HAP-1 (cell line): Measurements from ENCODE around the gene ZNF222.
A peak's percentile ranks its signal among the peaks of the same experiment; 100 is the strongest.

Experiments used
- DNase-seq, 2 experiments: peaks; one replicate each; pipeline ENCODE4 v3.0.0-alpha.2; 2016 to 2020; ENCODE audit warnings: low spot score in 2 of 2
- H3K27me3 ChIP-seq: fragments of 250-450 bp; sonication (Bioruptor Pico); 2 replicates; pipeline ENCODE4 v1.5.1; 2020; ENCODE audit warnings: low read depth, mild to moderate bottlenecking, moderate library complexity
- H3K36me3 ChIP-seq: fragments of 250-450 bp; sonication (Bioruptor Pico); replicated peaks from 2 replicates; pipeline ENCODE4 v1.5.1; 2020; ENCODE audit warnings: mild to moderate bottlenecking
- H3K4me1 ChIP-seq: fragments of 250-450 bp; sonication (Bioruptor Pico); 2 replicates; pipeline ENCODE4 v1.5.1; 2020; ENCODE audit warnings: mild to moderate bottlenecking
- H3K4me3 ChIP-seq: fragments of 250-450 bp; sonication (Bioruptor Pico); 2 replicates; pipeline ENCODE4 v1.5.1; 2020; ENCODE audit warnings: mild to moderate bottlenecking, moderate library complexity
- H3K9me3 ChIP-seq: fragments of 250-450 bp; sonication (Bioruptor Pico); 2 replicates; pipeline ENCODE4 v1.5.1; 2020; ENCODE audit warnings: mild to moderate bottlenecking, moderate library complexity
- in situ Hi-C: fragments of 300-500 bp; cut with MboI; formaldehyde crosslinking; loops from 3 replicates; pipeline ENCODE4 v1.14.3; 2020; ENCODE audit warnings: low sequenced_read_pairs, inconsistent platforms, mixed read lengths

Gene ZNF222

DNA sequence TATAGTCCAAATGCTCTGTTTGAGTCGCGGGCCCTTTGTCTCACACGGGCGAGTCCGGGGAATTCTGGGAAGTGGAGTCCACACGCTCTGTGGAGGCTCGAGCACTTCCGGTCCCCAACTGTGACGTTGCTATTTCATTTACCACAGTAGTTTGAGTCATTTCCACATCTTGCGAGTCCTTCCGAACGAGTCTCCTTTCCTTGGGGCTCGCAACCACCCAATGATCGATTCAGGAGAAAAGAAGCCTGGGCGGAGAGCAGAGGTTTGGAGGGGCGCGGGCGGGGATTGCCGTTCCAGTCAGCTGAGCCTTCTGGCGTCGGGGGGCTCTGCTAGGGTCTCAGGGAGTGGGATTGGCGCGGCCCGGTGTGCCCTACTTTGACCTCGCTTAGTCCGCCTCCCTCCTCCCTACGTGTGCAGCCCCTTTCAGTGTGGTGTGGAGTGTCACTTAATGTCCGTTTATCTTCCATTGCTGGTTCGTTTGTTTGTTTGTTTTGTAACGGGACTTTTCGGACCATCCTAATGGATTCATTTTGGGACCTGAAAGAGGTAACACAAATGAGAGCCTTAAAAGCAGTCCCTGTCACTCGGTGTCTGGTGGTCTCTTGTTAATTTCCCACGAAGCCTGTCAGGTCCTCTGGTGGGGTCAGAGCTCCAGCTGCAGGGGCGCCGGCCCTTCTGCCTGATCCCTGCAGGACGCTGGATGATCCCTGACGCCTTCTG lies at the start of gene ZNF222:
ZNF222 (plus strand) TSS at position 163 of the 720 bp plus-strand sequence; CDS start at position 221, 58 bp downstream.
- DNase-seq = peak; percentile 57 to 86
- Histone ChIP-seq H3K4me1 (peaks cover 2% of the 10 kb centered on the region; the same call in 1 of the 2 replicates), H3K4me3 (peak within 1 kb of the TSS; percentile 65), H3K9me3 (no peaks in the 10 kb centered on the region; the same call in 1 of the 2 replicates), H3K36me3 (peaks cover 20% of the 10 kb centered on the region), H3K27me3 (no peaks in the 10 kb centered on the region)
- in situ Hi-C loops = no loop called here

DNA sequence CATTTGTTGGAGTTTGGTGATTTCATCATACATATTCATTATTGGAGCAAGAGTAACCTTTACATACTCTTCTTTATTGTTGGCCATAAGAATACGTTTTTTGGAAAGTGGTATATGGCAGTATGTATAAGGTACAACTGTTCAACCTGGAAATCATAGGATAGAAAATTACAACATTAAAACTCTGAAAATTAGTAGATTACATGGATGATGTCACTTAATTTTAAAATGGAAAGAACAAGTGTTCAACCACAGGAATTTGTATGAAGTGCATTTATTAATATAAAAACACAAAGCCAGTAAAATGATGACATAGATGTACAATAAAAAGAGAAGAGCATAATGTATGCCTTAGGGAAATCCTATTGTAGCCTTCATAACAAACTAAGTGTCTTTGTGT lies 48.4 kb upstream of the ZNF222 start:
- Histone ChIP-seq H3K36me3 (no peaks in the 10 kb centered on the region), H3K9me3 (peaks cover 8% of the 10 kb centered on the region; the same call in 1 of the 2 replicates), H3K4me3 (no peak overlapping the region), H3K27me3 (no peaks in the 10 kb centered on the region), H3K4me1 (no peaks in the 10 kb centered on the region)
- in situ Hi-C loops = no loop called here
- no peak for DNase-seq

DNA sequence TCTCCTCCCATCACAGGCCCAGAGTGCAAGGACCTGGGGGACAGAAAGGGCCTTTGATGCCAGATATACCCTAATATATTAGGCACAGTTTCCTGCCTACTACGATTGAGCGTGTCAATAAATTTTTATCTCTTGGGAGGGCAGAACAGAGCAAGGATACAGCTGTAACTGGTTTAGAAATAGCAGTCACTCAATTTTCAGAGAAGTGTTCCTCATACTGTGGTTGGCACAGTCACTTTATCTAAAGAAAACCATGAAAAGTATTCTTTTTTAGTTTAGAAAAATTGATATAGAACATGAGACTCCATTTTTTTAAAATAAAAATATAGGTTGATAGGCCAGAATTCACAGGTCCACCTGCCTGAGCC lies 41.7 kb upstream of the ZNF222 start:
- Histone ChIP-seq H3K4me3 (peak overlapping the region; percentile 39; the same call in 1 of the 2 replicates), H3K27me3 (no peaks in the 10 kb centered on the region), H3K4me1 (no peaks in the 10 kb centered on the region), H3K36me3 (no peaks in the 10 kb centered on the region), H3K9me3 (no peaks in the 10 kb centered on the region)
- no peak for DNase-seq
- in situ Hi-C loops = no loop called here

DNA sequence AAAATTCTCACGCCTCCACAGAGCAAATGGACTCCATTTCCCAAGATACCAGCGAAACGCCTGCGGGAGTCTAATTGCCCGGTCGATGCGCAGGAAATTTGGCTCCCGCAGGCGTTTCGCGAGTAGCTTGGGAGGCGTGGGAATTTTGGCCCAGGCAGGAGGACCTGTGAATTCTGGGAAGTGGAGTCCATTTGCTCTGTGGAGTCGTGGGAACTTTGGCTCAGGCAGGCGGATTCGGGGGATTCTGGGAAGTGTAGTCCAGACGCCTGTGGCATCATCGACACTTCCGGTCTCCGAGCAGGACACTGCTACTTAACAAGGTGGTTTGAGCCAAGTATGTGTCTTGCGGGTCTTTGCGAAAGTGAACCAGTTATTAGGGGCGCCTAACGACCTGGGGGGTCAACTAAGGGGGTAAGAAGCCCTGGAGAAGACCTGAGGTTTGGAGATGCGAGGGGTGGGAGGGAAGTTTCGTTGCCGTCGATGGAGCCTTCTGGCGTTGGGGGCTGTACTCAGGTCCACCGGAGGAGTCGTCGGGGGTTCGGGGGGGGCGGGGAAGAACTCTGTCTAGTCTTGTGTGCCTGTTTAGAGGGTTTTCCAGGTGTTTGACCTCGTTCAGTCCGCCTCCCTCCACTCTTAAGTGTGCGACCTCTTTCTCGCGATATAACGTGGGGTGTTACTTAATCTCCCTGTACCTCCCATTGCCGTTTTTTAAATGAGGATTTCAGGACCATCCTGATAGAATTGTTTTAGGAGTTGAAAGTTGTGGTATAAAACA lies 41.1 kb upstream of the ZNF222 start, which contains the start of gene ZNF155:
ZNF155 (plus strand) TSS at position 277 of the 775 bp plus-strand sequence. CDS start 4,356 bp downstream, outside the sequence.
- DNase-seq = peak; percentile 93 to 98
- no peaks in the 10 kb centered on the region for H3K4me1 ChIP-seq
- H3K36me3 ChIP-seq = no peaks in the 10 kb centered on the region
- no peaks in the 10 kb centered on the region for H3K27me3 ChIP-seq
- H3K4me3 ChIP-seq = peak within 1 kb of the TSS; percentile 39
- H3K9me3 ChIP-seq = no peaks in the 10 kb centered on the region
- in situ Hi-C loops = no loop called here

DNA sequence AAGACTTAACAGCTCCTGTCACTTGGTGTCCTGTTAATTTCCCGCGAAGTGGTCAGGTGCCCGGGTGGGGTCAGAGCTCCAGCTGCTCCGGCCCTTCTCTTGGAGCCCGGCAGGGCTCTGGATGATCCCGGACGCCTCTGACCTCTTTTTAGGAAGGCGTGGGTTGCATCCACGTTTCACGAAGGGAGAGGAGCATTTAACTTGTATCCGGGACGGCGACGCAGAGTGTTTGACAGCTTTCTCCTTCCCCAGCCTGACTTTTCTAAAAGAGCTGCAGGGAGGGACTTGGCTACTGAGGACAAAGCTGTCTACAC lies 40.5 kb upstream of the ZNF222 start:
- H3K9me3 ChIP-seq = no peaks in the 10 kb centered on the region
- peak overlapping the region; percentile 39 for H3K4me3 ChIP-seq

DNA sequence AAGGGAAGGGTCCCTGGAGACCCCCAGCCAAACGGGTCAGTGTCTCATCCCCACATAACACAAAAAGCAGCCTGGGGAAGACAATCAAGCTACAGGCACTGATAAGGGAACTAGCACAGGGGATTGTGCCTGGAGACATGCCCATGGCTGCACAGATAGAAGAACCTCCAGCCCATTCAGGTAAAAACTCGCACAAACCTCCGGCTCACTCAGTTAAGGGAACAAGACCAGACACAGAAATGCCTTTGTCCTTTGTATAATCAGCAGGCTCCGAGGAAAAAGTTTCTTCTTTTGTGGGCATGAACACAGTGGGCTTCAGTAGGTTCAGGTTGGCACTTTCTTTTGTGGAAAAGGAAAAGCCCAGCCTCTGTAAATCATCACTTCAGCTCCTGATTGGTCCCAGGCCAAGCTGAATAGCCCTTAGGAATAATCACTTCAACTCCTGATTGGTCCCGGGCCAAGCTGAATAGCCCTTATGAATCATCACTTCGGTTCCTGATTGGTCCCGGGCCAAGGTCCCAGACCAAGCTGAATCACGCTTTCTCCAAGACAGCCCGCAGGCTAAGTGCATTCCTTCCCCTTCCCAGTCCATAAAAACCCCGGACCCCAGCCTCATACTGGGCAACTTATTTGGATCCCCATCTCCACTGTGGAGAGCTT lies 27.4 kb upstream of the ZNF222 start:
- in situ Hi-C loops = no loop called here
- H3K9me3 ChIP-seq = 0 out of 2 replicates have a peak, but pooled peaks cover 2% of the 10 kb centered on the region
- H3K36me3 ChIP-seq = no peaks in the 10 kb centered on the region
- H3K4me3 ChIP-seq = no peak overlapping the region
- peaks cover 6% of the 10 kb centered on the region for H3K4me1 ChIP-seq
- H3K27me3 ChIP-seq = no peaks in the 10 kb centered on the region
- no peak for DNase-seq

More for the DNA sequence above, 40.5 kb upstream of the ZNF222 start:
- in situ Hi-C loops = no loop called here
- H3K4me1 ChIP-seq = no peaks in the 10 kb centered on the region
- no peaks in the 10 kb centered on the region for H3K36me3 ChIP-seq
- no peaks in the 10 kb centered on the region for H3K27me3 ChIP-seq
- DNase-seq = no peak

DNA sequence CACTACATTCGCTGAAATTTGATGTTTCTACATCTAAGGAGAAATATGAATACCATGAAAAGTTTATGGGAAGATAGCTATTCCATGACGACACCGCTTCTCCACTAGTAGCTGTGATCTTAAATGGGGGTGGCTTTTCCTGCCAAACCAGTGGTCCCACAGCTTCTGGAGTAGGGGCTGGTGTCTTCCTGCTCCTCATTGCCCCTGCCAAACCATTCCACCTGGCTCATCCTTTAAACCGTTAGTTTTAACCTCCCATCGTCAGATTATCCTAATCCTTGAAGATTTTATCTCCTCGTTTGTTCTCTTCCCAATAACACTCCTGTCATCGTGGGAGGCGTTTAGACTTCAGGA lies 23.0 kb upstream of the ZNF222 start:
- peak overlapping the region; percentile 75 for H3K4me3 ChIP-seq
- DNase-seq = no peak
- H3K36me3 ChIP-seq = no peaks in the 10 kb centered on the region; the same call in 1 of the 2 replicates
- peaks cover 9% of the 10 kb centered on the region for H3K4me1 ChIP-seq
- H3K27me3 ChIP-seq = no peaks in the 10 kb centered on the region
- 0 out of 2 replicates have a peak, but pooled peaks cover 2% of the 10 kb centered on the region for H3K9me3 ChIP-seq
- in situ Hi-C loops = no loop called here

DNA sequence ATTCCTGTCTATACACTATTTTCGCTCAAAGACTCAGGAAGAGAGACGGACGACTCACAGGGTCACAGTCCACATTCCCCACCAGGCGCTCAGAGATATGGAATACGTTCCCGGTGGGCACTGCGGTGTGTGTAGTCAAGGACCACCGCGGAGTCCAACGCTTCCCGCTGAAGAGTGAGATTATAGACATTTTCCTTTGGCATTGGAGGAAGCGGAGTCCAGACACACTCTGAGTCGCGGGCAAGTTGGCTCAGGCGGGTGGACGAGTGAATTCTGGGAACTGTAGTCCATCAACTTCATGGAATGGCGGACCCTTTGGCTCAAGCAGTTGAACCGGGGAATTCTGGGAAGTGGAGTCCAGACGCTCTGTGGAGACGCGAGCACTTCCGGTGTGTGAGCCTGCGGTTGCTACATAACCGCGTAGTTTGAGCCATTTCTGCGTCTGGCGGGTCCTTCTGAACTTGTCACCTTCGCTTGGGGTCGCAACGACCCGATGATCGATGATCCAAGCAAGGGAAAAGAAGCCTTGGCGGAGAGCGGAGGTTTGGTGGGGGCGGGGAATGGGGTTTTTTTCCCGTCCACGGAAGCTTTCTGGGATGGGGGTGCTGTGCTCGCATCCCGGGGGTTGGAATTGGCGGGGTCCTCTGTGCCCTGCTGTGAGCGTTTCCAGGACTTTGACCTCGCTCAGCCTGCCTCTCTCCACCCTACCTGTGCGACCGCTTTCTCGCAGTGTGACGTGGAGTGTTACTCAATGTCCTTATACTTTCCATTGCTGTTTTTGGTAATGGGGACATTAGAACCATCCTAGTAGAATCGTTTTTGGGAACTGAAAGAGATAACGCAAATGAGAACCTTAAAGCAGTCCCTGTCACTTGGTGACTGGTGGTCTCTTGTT lies 22.4 kb upstream of the ZNF222 start, which contains the start of gene ZNF230:
ZNF230 (plus strand) TSS at position 392 of the 895 bp plus-strand sequence. CDS start 4,122 bp downstream, outside the sequence.
- DNase-seq = peak; percentile 92 to 97
- peaks cover 9% of the 10 kb centered on the region for H3K4me1 ChIP-seq
- H3K27me3 ChIP-seq = no peaks in the 10 kb centered on the region
- H3K4me3 ChIP-seq = peak within 1 kb of the TSS; percentile 75
- in situ Hi-C loops = no loop called here
- H3K9me3 ChIP-seq = 0 out of 2 replicates have a peak, but pooled peaks cover 2% of the 10 kb centered on the region
- no peaks in the 10 kb centered on the region; the same call in 1 of the 2 replicates for H3K36me3 ChIP-seq

DNA sequence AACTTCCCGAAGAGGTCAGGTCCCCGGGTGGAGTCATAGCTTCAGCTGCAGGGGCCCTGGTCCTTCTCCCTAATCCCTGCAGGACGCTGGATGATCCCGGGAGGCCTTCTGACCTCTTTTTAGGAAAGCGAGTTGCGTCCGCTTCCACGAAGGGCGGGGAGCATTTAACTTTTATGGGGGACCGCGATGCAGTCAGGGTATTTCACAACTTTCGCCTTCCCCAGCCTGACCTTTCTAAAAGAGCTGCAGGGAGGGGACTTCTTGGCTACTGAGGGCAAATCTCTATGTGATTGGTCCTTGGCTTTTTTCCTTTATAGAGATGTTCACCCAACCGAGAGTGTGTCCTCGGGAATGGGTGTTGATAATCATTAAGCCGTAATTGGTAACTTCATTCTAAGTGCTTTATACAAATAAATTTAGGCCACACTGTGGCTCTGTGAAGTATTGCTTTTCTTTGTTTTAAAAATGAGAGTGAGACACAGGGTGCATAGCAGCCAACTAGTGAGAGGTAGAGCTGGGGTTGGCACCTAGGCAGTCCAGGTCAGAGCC lies 21.6 kb upstream of the ZNF222 start:
- H3K9me3 ChIP-seq = 0 out of 2 replicates have a peak, but pooled peaks cover 2% of the 10 kb centered on the region

DNA sequence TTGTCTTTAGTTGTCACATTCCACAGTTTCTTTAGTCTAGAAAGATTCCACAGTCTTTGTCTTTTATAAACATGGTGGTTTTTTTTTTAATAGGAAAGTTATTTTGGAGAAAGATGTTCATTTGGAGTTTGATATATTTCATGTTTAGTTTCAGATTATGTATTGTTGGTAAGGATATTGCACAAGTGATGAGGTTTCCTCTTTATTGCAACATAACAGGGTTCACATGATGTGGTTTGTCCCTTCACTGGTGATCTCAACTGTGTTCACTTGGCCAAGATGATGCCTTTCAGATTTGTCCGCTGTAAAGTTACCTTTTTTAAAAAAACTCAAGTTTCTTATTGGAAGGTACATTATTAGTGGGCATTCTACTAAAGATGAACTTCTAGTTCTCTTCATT lies 19.2 kb upstream of the ZNF222 start:
- Histone ChIP-seq H3K4me1 (peaks cover 9% of the 10 kb centered on the region), H3K36me3 (peaks cover 30% of the 10 kb centered on the region), H3K27me3 (no peaks in the 10 kb centered on the region), H3K4me3 (no peak overlapping the region), H3K9me3 (peaks cover 5% of the 10 kb centered on the region)
- DNase-seq = no peak
- in situ Hi-C loops = no loop called here

More for the DNA sequence above, 21.6 kb upstream of the ZNF222 start:
- DNase-seq = peak in 1 of 2 experiments; percentile 12
- no peaks in the 10 kb centered on the region for H3K27me3 ChIP-seq
- H3K4me1 ChIP-seq = peaks cover 9% of the 10 kb centered on the region
- peaks cover 5% of the 10 kb centered on the region for H3K36me3 ChIP-seq
- in situ Hi-C loops = no loop called here
- peak overlapping the region; percentile 75 for H3K4me3 ChIP-seq

DNA sequence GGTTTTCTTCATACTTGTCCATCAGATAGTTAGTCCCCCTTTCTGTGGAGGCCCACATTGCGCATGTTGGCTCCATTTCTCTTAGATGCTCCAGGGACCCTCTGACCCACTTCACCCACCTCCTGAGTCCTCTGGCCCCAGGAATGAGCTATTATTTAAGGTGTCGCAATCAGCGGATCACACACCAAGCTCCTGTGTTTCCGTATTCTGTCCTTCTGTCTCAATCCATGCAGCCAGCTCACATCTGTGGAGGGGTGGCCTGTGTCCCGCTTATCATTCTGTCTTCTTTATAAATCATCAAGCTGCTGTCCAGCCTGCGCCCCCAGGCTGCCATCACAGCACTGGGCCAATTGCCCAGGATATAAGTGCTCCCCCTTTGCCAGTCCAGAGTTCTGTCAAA lies 17.7 kb upstream of the ZNF222 start:
- H3K4me3 ChIP-seq = no peak overlapping the region
- peaks cover 42% of the 10 kb centered on the region for H3K36me3 ChIP-seq
- no peaks in the 10 kb centered on the region for H3K27me3 ChIP-seq
- in situ Hi-C loops = no loop called here
- H3K4me1 ChIP-seq = peaks cover 4% of the 10 kb centered on the region; the same call in 1 of the 2 replicates
- no peak for DNase-seq
- H3K9me3 ChIP-seq = peaks cover 3% of the 10 kb centered on the region

DNA sequence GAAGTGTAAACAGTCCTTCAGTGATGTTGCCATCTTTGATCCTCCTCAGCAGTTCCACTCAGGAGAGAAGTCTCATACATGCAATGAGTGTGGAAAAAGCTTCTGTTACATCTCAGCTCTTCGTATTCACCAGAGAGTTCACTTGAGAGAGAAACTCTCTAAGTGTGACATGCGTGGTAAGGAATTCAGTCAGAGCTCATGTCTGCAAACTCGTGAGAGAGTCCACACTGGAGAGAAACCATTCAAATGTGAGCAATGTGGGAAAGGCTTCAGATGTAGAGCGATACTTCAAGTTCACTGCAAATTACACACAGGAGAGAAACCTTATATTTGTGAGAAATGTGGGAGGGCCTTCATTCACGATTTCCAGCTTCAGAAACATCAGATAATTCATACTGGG lies 14.7 kb upstream of the ZNF222 start:
- in situ Hi-C loops = no loop called here
- Histone ChIP-seq H3K36me3 (peaks cover 42% of the 10 kb centered on the region), H3K27me3 (no peaks in the 10 kb centered on the region), H3K4me1 (peaks cover under 1% of the 10 kb centered on the region; the same call in 1 of the 2 replicates), H3K4me3 (no peak overlapping the region), H3K9me3 (peaks cover 3% of the 10 kb centered on the region)
- DNase-seq = no peak
